Endometrium (tissue), 2 donors: ENCODE results near the gene BRICD5.
"Not testable (repeated sequence)": the region's sequence is repeated elsewhere in the genome, so short reads cannot be mapped to it uniquely, and the experiment has no call there.

Experiments used
- FAIRE-seq: peaks from 2 replicates; lab custom pipeline; 2012; peaks lifted over from hg19 to GRCh38; lab: Jason Lieb, UNC
- donor health status: control.
- donor health status: control.

The BRICD5 gene

GRCh38 chr16:2223221-2223941 lies 12.7 kb upstream of the BRICD5 start, which contains the start of gene E4F1:
TSS of gene E4F1 (plus strand) at chr16:2223591. CDS start at chr16:2223614, 23 bp downstream.
- peak; percentile 74 for FAIRE-seq

GRCh38 chr16:2216330-2216729 lies 5.7 kb upstream of the BRICD5 start:
- no peak for FAIRE-seq

- FAIRE-seq, result no peak
These were observed 4.0 kb upstream of the BRICD5 start, which contains the start of gene PGP for GRCh38 chr16:2214719-2214968. TSS of gene PGP (minus strand) at chr16:2214840. CDS start at chr16:2214777, 63 bp downstream.

- no peak for FAIRE-seq
These were observed 3.4 kb upstream of the BRICD5 start for GRCh38 chr16:2213817-2214718.

- no peak for FAIRE-seq
These were observed 2.0 kb upstream of the BRICD5 start for GRCh38 chr16:2212362-2213324.

- FAIRE-seq, result no peak
These were observed 1.3 kb upstream of the BRICD5 start for GRCh38 chr16:2211923-2212347.

- FAIRE-seq, result no peak
These were observed 692 bp downstream of the BRICD5 start for GRCh38 chr16:2210009-2210332.

- no peak for FAIRE-seq
These were observed 1.2 kb downstream of the BRICD5 start for GRCh38 chr16:2209258-2210008.

- no peak for FAIRE-seq
These were observed 1.9 kb downstream of the BRICD5 start for GRCh38 chr16:2208772-2209171.

- FAIRE-seq, result no peak
These were observed 2.4 kb downstream of the BRICD5 start for GRCh38 chr16:2208308-2208707.

GRCh38 chr16:2207872-2208271 lies 2.8 kb downstream of the BRICD5 start:
- no peak for FAIRE-seq

GRCh38 chr16:2206780-2207433 lies 3.8 kb downstream of the BRICD5 start:
- no peak for FAIRE-seq

GRCh38 chr16:2206420-2206779 lies 4.3 kb downstream of the BRICD5 start:
- no peak for FAIRE-seq

GRCh38 chr16:2205967-2206313 lies 4.7 kb downstream of the BRICD5 start:
- FAIRE-seq, result no peak

- no peak for FAIRE-seq
These were observed 5.3 kb downstream of the BRICD5 start, which contains the start of gene MLST8 for GRCh38 chr16:2205104-2205966. TSS of gene MLST8 (plus strand) at chr16:2205454. CDS start at chr16:2206086, 632 bp downstream.

- FAIRE-seq, result no peak
These were observed 6.1 kb downstream of the BRICD5 start for GRCh38 chr16:2204416-2205103.

GRCh38 chr16:2203119-2203688 lies 7.5 kb downstream of the BRICD5 start:
- not testable (repeated sequence) for FAIRE-seq

GRCh38 chr16:2200313-2200712 lies 10.3 kb downstream of the BRICD5 start:
- no peak for FAIRE-seq

- no peak for FAIRE-seq
These were observed 11.0 kb downstream of the BRICD5 start for GRCh38 chr16:2199621-2200139.
